ENCODE measurements around the gene PDE3A. TPM values are rescaled to one million over a fixed set of nuclear protein-coding genes. Genes with fewer than 3 reads are reported as not detected.
"Not testable (repeated sequence)": the region's sequence is repeated elsewhere in the genome, so short reads cannot be mapped to it uniquely, and the experiment has no call there.

The PDE3A gene
- total RNA-seq, 1 donor from 2014 or later = 0.39 TPM

GRCh38 chr12:20596061-20596460 is 227.7 kb downstream of the PDE3A start:
- DNase-seq (ENCODE audit: low read depth in 2 of 2) = peak in 1 of 2 donors; percentile 1

GRCh38 chr12:20599757-20600156 is 231.4 kb downstream of the PDE3A start:
- DNase-seq (ENCODE audit: low read depth in 2 of 2) = no peak

- peak; percentile 51 to 53 for DNase-seq (ENCODE audit: low read depth in 2 of 2)
Measured at GRCh38 chr12:20601668-20602280, 233.4 kb downstream of the PDE3A start.

GRCh38 chr12:20602641-20603391 is 234.5 kb downstream of the PDE3A start:
- DNase-seq (ENCODE audit: low read depth in 2 of 2) = peak in 1 of 2 donors; percentile 12

- no peak for DNase-seq (ENCODE audit: low read depth in 2 of 2)
Measured at GRCh38 chr12:20604408-20605067, 236.2 kb downstream of the PDE3A start.

- not testable (repeated sequence) for DNase-seq (ENCODE audit: low read depth in 2 of 2)
Measured at GRCh38 chr12:20615020-20615419, 246.7 kb downstream of the PDE3A start.

- DNase-seq (ENCODE audit: low read depth in 2 of 2) = no peak
Measured at GRCh38 chr12:20616093-20616492, 247.8 kb downstream of the PDE3A start.

- DNase-seq (ENCODE audit: low read depth in 2 of 2) = no peak
Measured at GRCh38 chr12:20620261-20620660, 251.9 kb downstream of the PDE3A start.

GRCh38 chr12:20624718-20625117 is 256.4 kb downstream of the PDE3A start:
- DNase-seq (ENCODE audit: low read depth in 2 of 2) = peak; percentile 28 to 53

GRCh38 chr12:20625531-20625930 is 257.2 kb downstream of the PDE3A start:
- DNase-seq (ENCODE audit: low read depth in 2 of 2) = no peak

GRCh38 chr12:20627001-20627588 is 258.8 kb downstream of the PDE3A start:
- DNase-seq (ENCODE audit: low read depth in 2 of 2) = no peak

GRCh38 chr12:20628226-20628787 is 260.0 kb downstream of the PDE3A start:
- DNase-seq (ENCODE audit: low read depth in 2 of 2) = no peak

GRCh38 chr12:20628999-20629398 is 260.7 kb downstream of the PDE3A start:
- DNase-seq (ENCODE audit: low read depth in 2 of 2) = no peak

- peak; percentile 18 to 47 for DNase-seq (ENCODE audit: low read depth in 2 of 2)
Measured at GRCh38 chr12:20629414-20630156, 261.2 kb downstream of the PDE3A start.

- DNase-seq (ENCODE audit: low read depth in 2 of 2) = no peak
Measured at GRCh38 chr12:20631711-20632110, 263.4 kb downstream of the PDE3A start.

- DNase-seq (ENCODE audit: low read depth in 2 of 2) = no peak
Measured at GRCh38 chr12:20641106-20641505, 272.8 kb downstream of the PDE3A start.

- DNase-seq (ENCODE audit: low read depth in 2 of 2) = no peak
Measured at GRCh38 chr12:20643822-20644221, 275.5 kb downstream of the PDE3A start.

GRCh38 chr12:20646239-20646827 is 278.0 kb downstream of the PDE3A start:
- peak; percentile 24 to 51 for DNase-seq (ENCODE audit: low read depth in 2 of 2)

- no peak for DNase-seq (ENCODE audit: low read depth in 2 of 2)
Measured at GRCh38 chr12:20653871-20654270, 285.5 kb downstream of the PDE3A start.

GRCh38 chr12:20656600-20656999 is 288.3 kb downstream of the PDE3A start:
- DNase-seq (ENCODE audit: low read depth in 2 of 2) = no peak

- no peak for DNase-seq (ENCODE audit: low read depth in 2 of 2)
Measured at GRCh38 chr12:20657496-20657895, 289.2 kb downstream of the PDE3A start.
